HL-60 (cell line): ENCODE measurements around the gene EXOC2.

Source experiments
- DNase-seq, 2 experiments: peaks; one replicate each; pipeline ENCODE4 v3.0.0-alpha.2; 2010 to 2020; ENCODE audit warnings: low read depth in 1 of 2, low spot score in 1 of 2
- H3K27ac ChIP-seq: fragments of 250-450 bp; sonication (Bioruptor Pico); replicated peaks from 2 replicates; pipeline ENCODE4 v1.5.1; 2020; ENCODE audit warnings: mild to moderate bottlenecking, moderate library complexity
- H3K27me3 ChIP-seq: fragments of 250-450 bp; sonication (Bioruptor Pico); 2 replicates; pipeline ENCODE4 v1.5.1; 2021; ENCODE audit warnings: mild to moderate bottlenecking, moderate library complexity; ENCODE audit not compliant: insufficient read depth, poor library complexity, severe bottlenecking
- H3K4me3 ChIP-seq: replicated peaks from 2 replicates; pipeline ENCODE4 v1.5.1; 2011; ENCODE audit warnings: mild to moderate bottlenecking, control low read depth, low read length; ENCODE audit not compliant: insufficient read depth
- GABPA ChIP-seq: IDR thresholded peaks from 2 replicates; pipeline ENCODE4 v1.6.1; 2012; ENCODE audit warnings: low read depth
- POLR2AphosphoS5 ChIP-seq: IDR thresholded peaks from 2 replicates; pipeline ENCODE4 v1.6.1; 2012; ENCODE audit warnings: low read depth
- SPI1 ChIP-seq: IDR thresholded peaks from 2 replicates; pipeline ENCODE4 v1.6.1; 2012; ENCODE audit warnings: low read depth, mild to moderate bottlenecking, borderline replicate concordance
- TF ChIP-seq, protein P1 (sequence below): IDR thresholded peaks from one replicate; pipeline ENCODE4 v1.5.1; 2011; ENCODE audit warnings: low read length, control low read depth, inconsistent platforms; ENCODE audit not compliant: insufficient read depth
- TF ChIP-seq, protein P2 (sequence below): IDR thresholded peaks from 2 replicates; pipeline ENCODE4 v1.6.1; 2012; ENCODE audit warnings: low read depth; ENCODE audit not compliant: insufficient replicate concordance

The EXOC2 gene

DNA sequence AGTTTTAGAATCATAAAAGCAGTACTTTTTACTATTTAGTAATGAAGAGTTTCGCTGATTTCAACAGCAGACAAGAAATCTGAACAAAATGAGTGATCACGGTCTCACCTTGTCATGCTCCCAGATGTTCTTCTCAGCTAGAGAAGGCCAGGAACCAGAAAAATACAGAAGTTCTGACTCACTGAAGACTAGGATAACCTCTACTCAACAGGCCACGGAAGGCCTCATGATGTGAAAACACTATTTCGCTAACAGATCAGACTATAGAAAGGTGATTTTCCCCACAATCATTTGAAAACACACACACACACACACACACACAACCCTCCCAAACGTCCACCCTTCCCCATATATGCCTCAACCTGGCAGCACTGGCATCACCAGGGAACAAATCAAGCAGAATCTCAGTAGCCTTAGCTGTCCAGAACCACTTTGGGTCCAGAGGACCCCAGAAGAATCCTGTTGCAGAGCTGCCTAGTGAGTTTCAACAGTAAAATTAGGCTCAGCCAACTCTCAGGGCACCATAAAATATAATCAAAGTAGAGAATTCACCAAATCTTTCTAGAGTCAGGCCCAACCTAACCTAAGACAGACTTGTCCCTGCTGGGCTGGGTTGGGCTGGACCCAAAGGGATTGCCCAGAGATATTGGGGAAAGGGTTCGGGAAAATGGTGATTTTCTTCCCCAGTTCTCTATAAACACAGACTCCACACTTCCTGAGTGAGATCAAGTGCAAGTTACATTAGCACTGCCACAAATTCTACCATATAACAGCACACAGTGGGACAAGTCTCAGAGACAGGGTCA, 7.9 kb downstream of the EXOC2 start:
- no peak overlapping the region for H3K4me3 ChIP-seq
- TF ChIP-seq GABPA (no peak), POLR2AphosphoS5 (no peak), SPI1 (no peak)
- TF ChIP-seq, protein P1, sequence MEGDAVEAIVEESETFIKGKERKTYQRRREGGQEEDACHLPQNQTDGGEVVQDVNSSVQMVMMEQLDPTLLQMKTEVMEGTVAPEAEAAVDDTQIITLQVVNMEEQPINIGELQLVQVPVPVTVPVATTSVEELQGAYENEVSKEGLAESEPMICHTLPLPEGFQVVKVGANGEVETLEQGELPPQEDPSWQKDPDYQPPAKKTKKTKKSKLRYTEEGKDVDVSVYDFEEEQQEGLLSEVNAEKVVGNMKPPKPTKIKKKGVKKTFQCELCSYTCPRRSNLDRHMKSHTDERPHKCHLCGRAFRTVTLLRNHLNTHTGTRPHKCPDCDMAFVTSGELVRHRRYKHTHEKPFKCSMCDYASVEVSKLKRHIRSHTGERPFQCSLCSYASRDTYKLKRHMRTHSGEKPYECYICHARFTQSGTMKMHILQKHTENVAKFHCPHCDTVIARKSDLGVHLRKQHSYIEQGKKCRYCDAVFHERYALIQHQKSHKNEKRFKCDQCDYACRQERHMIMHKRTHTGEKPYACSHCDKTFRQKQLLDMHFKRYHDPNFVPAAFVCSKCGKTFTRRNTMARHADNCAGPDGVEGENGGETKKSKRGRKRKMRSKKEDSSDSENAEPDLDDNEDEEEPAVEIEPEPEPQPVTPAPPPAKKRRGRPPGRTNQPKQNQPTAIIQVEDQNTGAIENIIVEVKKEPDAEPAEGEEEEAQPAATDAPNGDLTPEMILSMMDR: no peak
- TF ChIP-seq, protein P2, sequence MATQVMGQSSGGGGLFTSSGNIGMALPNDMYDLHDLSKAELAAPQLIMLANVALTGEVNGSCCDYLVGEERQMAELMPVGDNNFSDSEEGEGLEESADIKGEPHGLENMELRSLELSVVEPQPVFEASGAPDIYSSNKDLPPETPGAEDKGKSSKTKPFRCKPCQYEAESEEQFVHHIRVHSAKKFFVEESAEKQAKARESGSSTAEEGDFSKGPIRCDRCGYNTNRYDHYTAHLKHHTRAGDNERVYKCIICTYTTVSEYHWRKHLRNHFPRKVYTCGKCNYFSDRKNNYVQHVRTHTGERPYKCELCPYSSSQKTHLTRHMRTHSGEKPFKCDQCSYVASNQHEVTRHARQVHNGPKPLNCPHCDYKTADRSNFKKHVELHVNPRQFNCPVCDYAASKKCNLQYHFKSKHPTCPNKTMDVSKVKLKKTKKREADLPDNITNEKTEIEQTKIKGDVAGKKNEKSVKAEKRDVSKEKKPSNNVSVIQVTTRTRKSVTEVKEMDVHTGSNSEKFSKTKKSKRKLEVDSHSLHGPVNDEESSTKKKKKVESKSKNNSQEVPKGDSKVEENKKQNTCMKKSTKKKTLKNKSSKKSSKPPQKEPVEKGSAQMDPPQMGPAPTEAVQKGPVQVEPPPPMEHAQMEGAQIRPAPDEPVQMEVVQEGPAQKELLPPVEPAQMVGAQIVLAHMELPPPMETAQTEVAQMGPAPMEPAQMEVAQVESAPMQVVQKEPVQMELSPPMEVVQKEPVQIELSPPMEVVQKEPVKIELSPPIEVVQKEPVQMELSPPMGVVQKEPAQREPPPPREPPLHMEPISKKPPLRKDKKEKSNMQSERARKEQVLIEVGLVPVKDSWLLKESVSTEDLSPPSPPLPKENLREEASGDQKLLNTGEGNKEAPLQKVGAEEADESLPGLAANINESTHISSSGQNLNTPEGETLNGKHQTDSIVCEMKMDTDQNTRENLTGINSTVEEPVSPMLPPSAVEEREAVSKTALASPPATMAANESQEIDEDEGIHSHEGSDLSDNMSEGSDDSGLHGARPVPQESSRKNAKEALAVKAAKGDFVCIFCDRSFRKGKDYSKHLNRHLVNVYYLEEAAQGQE: no peak
- DNase-seq: no peak
- H3K27me3 ChIP-seq: no peaks in the 10 kb centered on the region
- H3K27ac ChIP-seq: no peak overlapping the region

DNA sequence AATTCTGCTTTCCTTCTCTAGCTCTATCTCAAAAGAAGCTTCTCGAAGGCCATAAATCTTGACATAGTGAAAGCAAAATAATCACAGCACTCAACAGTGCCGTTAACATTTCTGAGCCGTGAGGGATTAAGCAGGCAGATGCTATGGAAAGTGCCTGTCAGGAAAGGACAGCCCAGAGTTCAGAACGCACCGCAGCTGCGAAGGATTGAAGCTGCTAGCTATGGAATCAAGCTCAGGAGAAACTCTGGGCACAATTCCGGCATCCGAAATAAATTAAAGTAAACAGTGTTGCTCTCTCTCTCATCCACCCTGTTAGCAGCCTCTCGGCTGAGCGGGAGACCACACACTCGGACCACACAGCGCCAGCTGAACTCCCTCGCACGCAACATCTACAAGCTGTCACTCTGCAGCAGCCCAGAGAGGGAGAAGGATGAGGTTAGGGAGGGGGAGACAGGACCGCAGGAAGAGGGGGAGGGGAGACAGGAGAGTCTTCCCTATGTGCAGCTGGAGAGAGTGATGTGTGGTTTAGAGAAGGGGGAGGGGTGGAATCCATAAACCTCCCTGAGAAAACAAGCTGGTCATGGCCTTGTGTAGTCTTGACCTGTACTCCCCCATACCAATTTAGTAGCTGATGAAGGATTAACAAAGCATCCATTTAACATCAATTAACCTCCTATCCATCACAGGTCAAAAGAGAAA, 9.0 kb downstream of the EXOC2 start:
- DNase-seq: peak in 1 of 2 experiments; percentile 38
- no peak overlapping the region for H3K27ac ChIP-seq
- H3K4me3 ChIP-seq: no peak overlapping the region
- H3K27me3 ChIP-seq: no peaks in the 10 kb centered on the region
- TF ChIP-seq, protein P2: no peak
- no peak for TF ChIP-seq POLR2AphosphoS5
- TF ChIP-seq, protein P1: no peak
- TF ChIP-seq GABPA: no peak
- TF ChIP-seq SPI1: no peak

DNA sequence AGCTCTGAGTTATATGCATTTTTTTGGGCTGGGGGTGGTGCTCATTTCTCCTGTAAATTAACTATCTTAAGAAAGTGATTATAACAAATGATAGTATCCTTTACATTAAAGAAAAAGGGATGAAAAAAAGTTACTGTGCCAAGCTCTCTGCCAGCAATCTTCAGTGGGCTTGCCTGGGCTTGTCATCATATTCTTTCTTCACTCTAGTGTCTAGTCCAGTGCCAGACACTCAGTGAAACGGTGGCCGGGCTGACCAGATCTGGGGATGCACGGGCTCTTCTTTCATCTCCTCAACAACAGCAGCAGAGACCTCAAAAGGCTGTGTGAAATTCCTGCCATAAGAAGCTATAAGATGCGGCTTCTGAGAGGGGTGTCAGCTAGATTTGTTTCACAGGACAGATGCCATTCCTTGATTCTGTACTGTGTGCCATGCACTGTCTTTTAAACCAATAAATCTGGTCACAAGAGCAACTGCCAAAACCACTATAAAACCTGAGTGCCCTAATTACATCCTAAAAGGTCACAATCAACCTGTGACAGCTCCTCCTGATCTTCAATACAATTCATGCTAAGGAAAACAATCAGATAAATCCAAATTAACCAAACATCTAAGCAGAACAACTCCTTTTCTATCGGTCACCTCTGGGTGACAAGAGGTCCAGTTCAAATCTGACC, 12.1 kb downstream of the EXOC2 start:
- H3K4me3 ChIP-seq: no peak overlapping the region
- TF ChIP-seq, protein P2: no peak
- TF ChIP-seq GABPA (no peak), SPI1 (no peak), POLR2AphosphoS5 (no peak)
- TF ChIP-seq, protein P1: no peak
- no peak overlapping the region for H3K27ac ChIP-seq
- DNase-seq: no peak
- no peaks in the 10 kb centered on the region for H3K27me3 ChIP-seq
